ENCODE data around the gene FLAD1.

Gene FLAD1

DNA sequence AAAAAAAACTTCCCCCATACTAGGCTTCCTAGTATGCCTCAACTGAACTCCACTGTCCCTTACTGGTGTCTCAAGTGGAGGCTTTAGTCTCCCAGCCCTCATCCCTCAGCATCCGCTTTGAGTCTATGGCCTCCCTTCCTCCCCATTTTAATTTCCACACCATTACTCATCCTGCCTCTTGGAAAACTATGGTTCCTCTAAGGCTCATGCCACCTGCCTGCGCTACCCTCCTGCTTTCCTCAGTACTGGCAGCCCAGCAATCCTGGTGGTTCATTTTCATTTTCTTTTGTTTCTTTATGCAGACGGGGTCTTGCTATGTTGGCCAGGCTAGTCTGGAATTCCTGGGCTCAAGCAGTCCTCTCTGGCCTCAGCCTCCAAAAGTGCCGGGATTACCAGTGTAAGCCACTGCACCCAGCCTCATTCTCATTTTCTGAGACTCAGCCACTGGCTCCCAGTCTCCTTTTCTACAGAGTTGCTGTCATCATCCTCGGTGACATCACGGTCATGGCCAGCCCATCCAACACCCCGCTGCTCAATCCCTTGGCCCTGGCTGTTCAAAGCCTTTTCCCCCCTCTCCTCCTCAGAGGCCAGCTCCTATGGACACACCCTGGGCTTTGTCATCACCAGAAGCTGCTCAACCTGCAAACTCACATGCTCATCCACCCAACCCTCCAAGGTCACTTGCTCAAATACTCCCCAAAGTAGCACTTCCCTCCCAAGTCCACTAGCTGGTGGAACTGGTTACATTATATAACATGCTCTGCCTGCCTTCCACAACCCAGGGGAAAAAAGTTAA, 44.3 kb upstream of the FLAD1 start:
- no peak overlapping the region for H2AFZ ChIP-seq (ENCODE audit: low read length)
- peaks cover 8% of the 10 kb centered on the region; the same call in 1 of the 2 replicates for H3F3A ChIP-seq (ENCODE audit: low read depth)
- H3K27me3 ChIP-seq (ENCODE audit: insufficient read depth, low read length, poor library complexity, severe bottlenecking) = no peaks in the 10 kb centered on the region
- H3K9me3 ChIP-seq (ENCODE audit: insufficient read depth, low read depth, low read length) = no peaks in the 10 kb centered on the region
- H3K4me2 ChIP-seq (ENCODE audit: low read depth, low read length, poor library complexity, severe bottlenecking) = peak overlapping the region; percentile 84
- no peaks in the 10 kb centered on the region for H3K36me3 ChIP-seq (ENCODE audit: insufficient read depth, low read length)
- peak overlapping the region; percentile 89 for H3K9ac ChIP-seq (ENCODE audit: low read depth, low read length, poor library complexity, severe bottlenecking)
- peaks cover 20% of the 10 kb centered on the region for H3K79me2 ChIP-seq (ENCODE audit: insufficient read depth, low read length)
- peaks cover 79% of the 10 kb centered on the region for H3K4me1 ChIP-seq (ENCODE audit: insufficient read depth, low read length, poor library complexity, severe bottlenecking)
- H3K9me2 ChIP-seq (replicated peaks; ENCODE audit: low read depth, low read length) = no peaks in the 10 kb centered on the region
- H4K20me1 ChIP-seq (ENCODE audit: insufficient read depth, low read length, poor library complexity, severe bottlenecking) = no peaks in the 10 kb centered on the region
- TF ChIP-seq, protein P1, sequence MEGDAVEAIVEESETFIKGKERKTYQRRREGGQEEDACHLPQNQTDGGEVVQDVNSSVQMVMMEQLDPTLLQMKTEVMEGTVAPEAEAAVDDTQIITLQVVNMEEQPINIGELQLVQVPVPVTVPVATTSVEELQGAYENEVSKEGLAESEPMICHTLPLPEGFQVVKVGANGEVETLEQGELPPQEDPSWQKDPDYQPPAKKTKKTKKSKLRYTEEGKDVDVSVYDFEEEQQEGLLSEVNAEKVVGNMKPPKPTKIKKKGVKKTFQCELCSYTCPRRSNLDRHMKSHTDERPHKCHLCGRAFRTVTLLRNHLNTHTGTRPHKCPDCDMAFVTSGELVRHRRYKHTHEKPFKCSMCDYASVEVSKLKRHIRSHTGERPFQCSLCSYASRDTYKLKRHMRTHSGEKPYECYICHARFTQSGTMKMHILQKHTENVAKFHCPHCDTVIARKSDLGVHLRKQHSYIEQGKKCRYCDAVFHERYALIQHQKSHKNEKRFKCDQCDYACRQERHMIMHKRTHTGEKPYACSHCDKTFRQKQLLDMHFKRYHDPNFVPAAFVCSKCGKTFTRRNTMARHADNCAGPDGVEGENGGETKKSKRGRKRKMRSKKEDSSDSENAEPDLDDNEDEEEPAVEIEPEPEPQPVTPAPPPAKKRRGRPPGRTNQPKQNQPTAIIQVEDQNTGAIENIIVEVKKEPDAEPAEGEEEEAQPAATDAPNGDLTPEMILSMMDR (conservative IDR thresholded peaks at IDR 0.05; ENCODE audit: low read length) = no peak
- TF ChIP-seq EZH2phosphoT487 (IDR thresholded peaks at IDR 0.05; ENCODE audit: borderline replicate concordance) = no peak
- H3K4me3 ChIP-seq (ENCODE audit: low read length, poor library complexity, severe bottlenecking) = no peak overlapping the region

DNA sequence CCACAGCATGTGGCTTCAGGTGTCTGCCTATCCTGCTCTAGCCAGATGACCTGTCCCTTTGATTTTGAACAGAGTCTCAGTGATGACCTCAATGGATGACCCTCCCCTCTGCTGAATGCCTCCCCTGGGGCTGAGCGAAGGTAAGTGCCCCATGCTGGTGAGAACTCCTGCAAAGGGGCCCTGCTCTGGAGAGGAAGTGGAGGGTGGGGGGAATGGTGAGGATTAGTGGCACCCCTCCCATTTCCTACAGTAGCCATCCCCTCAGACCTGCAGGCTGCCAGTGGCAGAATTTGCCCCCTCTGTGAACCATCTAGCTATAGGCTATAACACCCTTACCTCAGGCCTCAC, 43.0 kb upstream of the FLAD1 start:
- peak overlapping the region; percentile 89 for H3K4me2 ChIP-seq (ENCODE audit: low read depth, low read length, poor library complexity, severe bottlenecking)

DNA sequence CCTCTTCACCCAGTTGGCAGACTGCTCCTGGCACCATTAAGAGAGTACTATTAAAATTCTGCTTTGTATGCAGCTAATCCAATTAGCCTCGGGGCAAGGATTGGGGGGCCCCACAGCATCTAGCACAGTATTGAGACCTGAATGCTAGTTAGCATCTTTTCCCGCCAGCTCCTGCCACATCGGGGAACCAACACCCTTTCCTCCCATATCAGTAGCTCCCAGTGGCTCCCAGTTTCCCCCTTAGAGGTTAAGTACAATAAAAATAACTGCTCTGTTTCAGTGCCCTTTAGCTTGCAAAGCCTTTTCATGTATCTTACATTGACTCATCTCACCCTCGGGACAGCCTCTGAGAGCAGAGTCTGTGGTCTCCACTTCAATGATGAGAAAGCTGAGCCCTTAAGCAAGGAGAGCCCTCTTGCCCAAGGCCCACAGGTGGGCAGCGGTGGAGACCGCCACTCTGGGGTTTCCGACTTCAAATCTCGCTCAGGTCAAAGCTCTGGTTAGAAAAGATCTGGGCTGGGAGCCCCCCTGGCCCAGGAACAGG, 42.4 kb upstream of the FLAD1 start:
- H3K9ac ChIP-seq (ENCODE audit: low read depth, low read length, poor library complexity, severe bottlenecking) = peak overlapping the region; percentile 82
- peak overlapping the region; percentile 89 for H3K4me2 ChIP-seq (ENCODE audit: low read depth, low read length, poor library complexity, severe bottlenecking)
- no peaks in the 10 kb centered on the region for H3K27me3 ChIP-seq (ENCODE audit: insufficient read depth, low read length, poor library complexity, severe bottlenecking)
- H3K36me3 ChIP-seq (ENCODE audit: insufficient read depth, low read length) = peaks cover 12% of the 10 kb centered on the region; the same call in 1 of the 2 replicates
- TF ChIP-seq, protein P1 (conservative IDR thresholded peaks at IDR 0.05; ENCODE audit: low read length) = no peak
- H3K4me3 ChIP-seq (ENCODE audit: low read length, poor library complexity, severe bottlenecking) = peak overlapping the region; percentile 70
- no peaks in the 10 kb centered on the region for H3K9me2 ChIP-seq (replicated peaks; ENCODE audit: low read depth, low read length)
- no peaks in the 10 kb centered on the region for H3K9me3 ChIP-seq (ENCODE audit: insufficient read depth, low read depth, low read length)
- H3K79me2 ChIP-seq (ENCODE audit: insufficient read depth, low read length) = peaks cover 7% of the 10 kb centered on the region
- no peaks in the 10 kb centered on the region for H4K20me1 ChIP-seq (ENCODE audit: insufficient read depth, low read length, poor library complexity, severe bottlenecking)
- H2AFZ ChIP-seq (ENCODE audit: low read length) = no peak overlapping the region
- peaks cover 81% of the 10 kb centered on the region for H3K4me1 ChIP-seq (ENCODE audit: insufficient read depth, low read length, poor library complexity, severe bottlenecking)
- H3F3A ChIP-seq (ENCODE audit: low read depth) = peaks cover 8% of the 10 kb centered on the region; the same call in 1 of the 2 replicates

More for the DNA sequence above, 43.0 kb upstream of the FLAD1 start:
- H2AFZ ChIP-seq (ENCODE audit: low read length) = no peak overlapping the region
- peak overlapping the region; percentile 70 for H3K4me3 ChIP-seq (ENCODE audit: low read length, poor library complexity, severe bottlenecking)
- no peaks in the 10 kb centered on the region for H4K20me1 ChIP-seq (ENCODE audit: insufficient read depth, low read length, poor library complexity, severe bottlenecking)
- peaks cover 7% of the 10 kb centered on the region; the same call in 1 of the 2 replicates for H3K36me3 ChIP-seq (ENCODE audit: insufficient read depth, low read length)
- H3F3A ChIP-seq (ENCODE audit: low read depth) = peaks cover 8% of the 10 kb centered on the region; the same call in 1 of the 2 replicates
- peaks cover 12% of the 10 kb centered on the region for H3K79me2 ChIP-seq (ENCODE audit: insufficient read depth, low read length)
- no peak for TF ChIP-seq EZH2phosphoT487 (IDR thresholded peaks at IDR 0.05; ENCODE audit: borderline replicate concordance)
- TF ChIP-seq, protein P1 (conservative IDR thresholded peaks at IDR 0.05; ENCODE audit: low read length) = no peak
- no peaks in the 10 kb centered on the region for H3K9me3 ChIP-seq (ENCODE audit: insufficient read depth, low read depth, low read length)
- no peaks in the 10 kb centered on the region for H3K27me3 ChIP-seq (ENCODE audit: insufficient read depth, low read length, poor library complexity, severe bottlenecking)
- H3K4me1 ChIP-seq (ENCODE audit: insufficient read depth, low read length, poor library complexity, severe bottlenecking) = peaks cover 87% of the 10 kb centered on the region
- H3K9ac ChIP-seq (ENCODE audit: low read depth, low read length, poor library complexity, severe bottlenecking) = peak overlapping the region; percentile 82
- H3K9me2 ChIP-seq (replicated peaks; ENCODE audit: low read depth, low read length) = no peaks in the 10 kb centered on the region
